Coronary artery (tissue), 2 donors: ENCODE data around the gene WASF2.
"Not testable (repeated sequence)": the region's sequence is repeated elsewhere in the genome, so short reads cannot be mapped to it uniquely, and the experiment has no call there.

Experiments
- DNase-seq: peaks from one replicate; pipeline ENCODE4 v3.0.0-alpha.2; 2017; ENCODE audit warnings: low spot score
- H3K27ac ChIP-seq, 2 donors: fragments of 200-600 bp; sonication (generic); one replicate each; pipeline ENCODE4 v1.5.1; 2016 to 2019
- H3K4me3 ChIP-seq: fragments of 200-600 bp; sonication (generic); 2 replicates; pipeline ENCODE4 v1.5.1; 2016; ENCODE audit warnings: mild to moderate bottlenecking, moderate library complexity
- CTCF ChIP-seq: fragments of 200-600 bp; sonication (generic); IDR thresholded peaks from one replicate; pipeline ENCODE4 v1.5.1; 2019; ENCODE audit warnings: antibody characterized with exemption

Gene WASF2

GRCh38 chr1:27408151-27408550 is 81.8 kb downstream of the WASF2 start:
- no peak overlapping the region for H3K4me3 ChIP-seq
- TF ChIP-seq CTCF, result no peak
- DNase-seq, result no peak
- H3K27ac ChIP-seq, result no peak overlapping the region

- peak overlapping the region in 1 of 2 donors; percentile 69 for H3K27ac ChIP-seq
- not testable (repeated sequence) for DNase-seq, H3K4me3 ChIP-seq
Observed at GRCh38 chr1:27406791-27407190, 83.2 kb downstream of the WASF2 start.

GRCh38 chr1:27406362-27406680 is 83.6 kb downstream of the WASF2 start:
- no peak for TF ChIP-seq CTCF
- H3K4me3 ChIP-seq, result no peak overlapping the region
- H3K27ac ChIP-seq, result peak overlapping the region in 1 of 2 donors; percentile 69
- DNase-seq, result no peak

- H3K27ac ChIP-seq, result peak overlapping the region in 1 of 2 donors; percentile 69
- not testable (repeated sequence) for DNase-seq, H3K4me3 ChIP-seq
Observed at GRCh38 chr1:27405598-27406361, 84.2 kb downstream of the WASF2 start.

GRCh38 chr1:27405074-27405473 is 84.9 kb downstream of the WASF2 start:
- no peak for DNase-seq
- Histone ChIP-seq H3K4me3 (no peak overlapping the region), H3K27ac (peak overlapping the region; percentile 31 to 82)
- TF ChIP-seq CTCF, result no peak

GRCh38 chr1:27403931-27404330 is 86.0 kb downstream of the WASF2 start:
- TF ChIP-seq CTCF, result no peak
- no peak for DNase-seq
- Histone ChIP-seq H3K27ac (peak overlapping the region; percentile 31 to 82), H3K4me3 (peak overlapping the region; percentile 37)

GRCh38 chr1:27403065-27403726 is 86.8 kb downstream of the WASF2 start:
- Histone ChIP-seq H3K4me3 (peak overlapping the region; percentile 37), H3K27ac (peak overlapping the region; percentile 31 to 82)
- no peak for TF ChIP-seq CTCF
- DNase-seq, result no peak

- Histone ChIP-seq H3K27ac (peak overlapping the region; percentile 31 to 82), H3K4me3 (no peak overlapping the region)
- peak; percentile 53 for TF ChIP-seq CTCF
- DNase-seq, result peak; percentile 91
Observed at GRCh38 chr1:27402349-27402754, 87.6 kb downstream of the WASF2 start.
